Loucy (cell line): ENCODE data around the gene THADA.

Experiments
- CTCF ChIP-seq: fragments of 200-600 bp; sonication (generic); conservative IDR thresholded peaks from 2 replicates; pipeline ENCODE4 v1.5.1; 2014; ENCODE audit warnings: mild to moderate bottlenecking, antibody characterized with exemption, low read length
- EZH2phosphoT487 ChIP-seq: fragments of 200-600 bp; IDR thresholded peaks from 2 replicates; pipeline ENCODE4 v1.6.1; 2018; ENCODE audit warnings: antibody characterized with exemption, mild to moderate bottlenecking, moderate library complexity, borderline replicate concordance

GRCh38 chr2:43265001-43265400 is 330.8 kb downstream of the THADA start:
- TF ChIP-seq CTCF (no peak), EZH2phosphoT487 (no peak)
